Measurements from ENCODE around the gene PSMA3.
A peak's percentile ranks its signal among the peaks of the same experiment; 100 is the strongest.
"Not testable (repeated sequence)": the region's sequence is repeated elsewhere in the genome, so short reads cannot be mapped to it uniquely, and the experiment has no call there.

PSMA3 gene

GRCh38 chr14:58243790-58244555 is 670 bp upstream of the PSMA3 start:
- Mint-ChIP-seq H3K4me3 (peak overlapping the region; percentile 96), H3K27ac (peak overlapping the region; percentile 100), H3K4me1 (peaks cover 40% of the 10 kb centered on the region), H3K9me3 (no peaks in the 10 kb centered on the region), H3K36me3 (peaks cover 49% of the 10 kb centered on the region)
- ATAC-seq (peak; percentile 31), DNase-seq (ENCODE audit: low spot score in 2 of 2) (no peak)

- ATAC-seq: no peak
- Mint-ChIP-seq H3K4me1 (peaks cover 46% of the 10 kb centered on the region), H3K9me3 (no peaks in the 10 kb centered on the region), H3K36me3 (peaks cover 65% of the 10 kb centered on the region), H3K27ac (peak overlapping the region; percentile 100), H3K4me3 (peak overlapping the region; percentile 96)
- DNase-seq (ENCODE audit: low spot score in 2 of 2): no peak
Observed at GRCh38 chr14:58245562-58245961, 919 bp downstream of the PSMA3 start.

GRCh38 chr14:58249611-58250010 is 5.0 kb downstream of the PSMA3 start:
- H3K4me1 Mint-ChIP-seq: peaks cover 37% of the 10 kb centered on the region
- peaks cover 96% of the 10 kb centered on the region for H3K36me3 Mint-ChIP-seq
- no peak overlapping the region for H3K4me3 Mint-ChIP-seq
- H3K27ac Mint-ChIP-seq: peak overlapping the region; percentile 76
- ATAC-seq (no peak), DNase-seq (ENCODE audit: low spot score in 2 of 2) (no peak)
- H3K9me3 Mint-ChIP-seq: no peaks in the 10 kb centered on the region

GRCh38 chr14:58258156-58258555 is 13.5 kb downstream of the PSMA3 start:
- Mint-ChIP-seq H3K36me3 (peaks cover 100% of the 10 kb centered on the region), H3K9me3 (no peaks in the 10 kb centered on the region), H3K4me3 (no peak overlapping the region), H3K27ac (no peak overlapping the region), H3K4me1 (peaks cover 9% of the 10 kb centered on the region)
- DNase-seq (ENCODE audit: low spot score in 2 of 2): no peak
- no peak for ATAC-seq

GRCh38 chr14:58262005-58262404 is 17.4 kb downstream of the PSMA3 start:
- not testable (repeated sequence) for H3K9me3 Mint-ChIP-seq; DNase-seq (ENCODE audit: low spot score in 2 of 2); H3K4me1 Mint-ChIP-seq; H3K4me3 Mint-ChIP-seq; ATAC-seq
- Mint-ChIP-seq H3K36me3 (peaks cover 100% of the 10 kb centered on the region), H3K27ac (peak overlapping the region; percentile 54)

- Mint-ChIP-seq H3K4me1 (no peaks in the 10 kb centered on the region), H3K27ac (peak overlapping the region; percentile 75), H3K36me3 (peaks cover 100% of the 10 kb centered on the region), H3K9me3 (no peaks in the 10 kb centered on the region), H3K4me3 (no peak overlapping the region)
- no peak for DNase-seq (ENCODE audit: low spot score in 2 of 2)
- ATAC-seq: no peak
Observed at GRCh38 chr14:58265401-58265800, 20.8 kb downstream of the PSMA3 start.

GRCh38 chr14:58270628-58271027 is 26.0 kb downstream of the PSMA3 start:
- no peak overlapping the region for H3K27ac Mint-ChIP-seq
- DNase-seq (ENCODE audit: low spot score in 2 of 2) (no peak), ATAC-seq (peak; percentile 55)
- H3K4me3 Mint-ChIP-seq: no peak overlapping the region
- no peaks in the 10 kb centered on the region for H3K9me3 Mint-ChIP-seq
- peaks cover 100% of the 10 kb centered on the region for H3K36me3 Mint-ChIP-seq
- peaks cover 15% of the 10 kb centered on the region for H3K4me1 Mint-ChIP-seq

GRCh38 chr14:58272588-58273372 is 28.1 kb downstream of the PSMA3 start:
- DNase-seq (ENCODE audit: low spot score in 2 of 2) (no peak), ATAC-seq (no peak)
- H3K36me3 Mint-ChIP-seq: peaks cover 99% of the 10 kb centered on the region
- no peak overlapping the region for H3K27ac Mint-ChIP-seq
- no peak overlapping the region for H3K4me3 Mint-ChIP-seq
- H3K9me3 Mint-ChIP-seq: no peaks in the 10 kb centered on the region
- peaks cover 28% of the 10 kb centered on the region for H3K4me1 Mint-ChIP-seq

- Mint-ChIP-seq H3K4me1 (peaks cover 33% of the 10 kb centered on the region), H3K9me3 (no peaks in the 10 kb centered on the region), H3K4me3 (peak overlapping the region; percentile 21), H3K36me3 (peaks cover 99% of the 10 kb centered on the region), H3K27ac (peak overlapping the region; percentile 88)
- no peak for DNase-seq (ENCODE audit: low spot score in 2 of 2)
- ATAC-seq: peak; percentile 52
Observed at GRCh38 chr14:58274881-58275280, 30.2 kb downstream of the PSMA3 start.

GRCh38 chr14:58275527-58276190 is 31.0 kb downstream of the PSMA3 start:
- H3K4me3 Mint-ChIP-seq: peak overlapping the region; percentile 5
- H3K27ac Mint-ChIP-seq: peak overlapping the region; percentile 88
- H3K4me1 Mint-ChIP-seq: peaks cover 40% of the 10 kb centered on the region
- no peaks in the 10 kb centered on the region for H3K9me3 Mint-ChIP-seq
- ATAC-seq: no peak
- DNase-seq (ENCODE audit: low spot score in 2 of 2): no peak
- peaks cover 99% of the 10 kb centered on the region for H3K36me3 Mint-ChIP-seq

GRCh38 chr14:58276208-58276607 is 31.6 kb downstream of the PSMA3 start:
- peak overlapping the region; percentile 88 for H3K27ac Mint-ChIP-seq
- peaks cover 45% of the 10 kb centered on the region for H3K4me1 Mint-ChIP-seq
- H3K36me3 Mint-ChIP-seq: peaks cover 99% of the 10 kb centered on the region
- ATAC-seq: peak; percentile 43
- no peak for DNase-seq (ENCODE audit: low spot score in 2 of 2)
- H3K4me3 Mint-ChIP-seq: peak overlapping the region; percentile 5
- no peaks in the 10 kb centered on the region for H3K9me3 Mint-ChIP-seq

- H3K36me3 Mint-ChIP-seq: peaks cover 99% of the 10 kb centered on the region
- H3K27ac Mint-ChIP-seq: no peak overlapping the region
- DNase-seq (ENCODE audit: low spot score in 2 of 2): no peak
- H3K4me3 Mint-ChIP-seq: no peak overlapping the region
- peaks cover 65% of the 10 kb centered on the region for H3K4me1 Mint-ChIP-seq
- H3K9me3 Mint-ChIP-seq: no peaks in the 10 kb centered on the region
- no peak for ATAC-seq
Observed at GRCh38 chr14:58278177-58278576, 33.5 kb downstream of the PSMA3 start.

- H3K4me3 Mint-ChIP-seq: peak overlapping the region; percentile 43
- peak overlapping the region; percentile 92 for H3K27ac Mint-ChIP-seq
- peaks cover 63% of the 10 kb centered on the region for H3K4me1 Mint-ChIP-seq
- peak; percentile 94 for ATAC-seq
- H3K36me3 Mint-ChIP-seq: peaks cover 98% of the 10 kb centered on the region
- DNase-seq (ENCODE audit: low spot score in 2 of 2): peak; percentile 17 to 62
- H3K9me3 Mint-ChIP-seq: no peaks in the 10 kb centered on the region
Observed at GRCh38 chr14:58280954-58281787, 36.5 kb downstream of the PSMA3 start.

- peaks cover 99% of the 10 kb centered on the region for H3K36me3 Mint-ChIP-seq
- H3K27ac Mint-ChIP-seq: peak overlapping the region; percentile 92
- H3K4me3 Mint-ChIP-seq: peak overlapping the region; percentile 43
- DNase-seq (ENCODE audit: low spot score in 2 of 2) (no peak), ATAC-seq (no peak)
- H3K9me3 Mint-ChIP-seq: no peaks in the 10 kb centered on the region
- peaks cover 56% of the 10 kb centered on the region for H3K4me1 Mint-ChIP-seq
Observed at GRCh38 chr14:58281969-58282368, 37.3 kb downstream of the PSMA3 start.

Data from stimulated activated effector memory CD8-positive, alpha-beta T cell treated with anti-CD3 and anti-CD28 coated beads, Interleukin-12 subunit alpha, Interleukin-12 subunit beta, amount 100 ng/mL, for 72 hours (primary cell).